GM18951 (cell line): ENCODE measurements around the gene SSR4.

ENCODE experiments used
- POLR2A ChIP-seq: IDR thresholded peaks from 4 replicates; pipeline ENCODE4 v1.6.1; 2011; ENCODE audit warnings: mild to moderate bottlenecking; ENCODE audit not compliant: insufficient read length, insufficient read depth; ENCODE audit errors: extremely low read depth
- in situ Hi-C: fragments of 300-500 bp; cut with MboI; formaldehyde crosslinking; loops from one replicate; pipeline ENCODE4 v1.12.0; 2022; ENCODE audit warnings: low sequenced_read_pairs, mixed read lengths, inconsistent platforms; ENCODE audit not compliant: unreplicated experiment

SSR4 gene

GRCh38 chrX:153793291-153793690 is 1.2 kb upstream of the SSR4 start:
- no peak for TF ChIP-seq POLR2A
- in situ Hi-C loops = no loop called here

- in situ Hi-C loops = no loop called here
- TF ChIP-seq POLR2A = no peak
Measured at GRCh38 chrX:153794897-153795816, 689 bp downstream of the SSR4 start.

- in situ Hi-C loops = no loop called here
- no peak for TF ChIP-seq POLR2A
Measured at GRCh38 chrX:153797415-153798015, 3.0 kb downstream of the SSR4 start.

GRCh38 chrX:153799326-153799725 is 4.9 kb downstream of the SSR4 start:
- TF ChIP-seq POLR2A = no peak
- in situ Hi-C loops = no loop called here

- in situ Hi-C loops = no loop called here
- TF ChIP-seq POLR2A = no peak
Measured at GRCh38 chrX:153800177-153800722, 5.8 kb downstream of the SSR4 start.

- in situ Hi-C loops = no loop called here
- TF ChIP-seq POLR2A = no peak
Measured at GRCh38 chrX:153800746-153801145, 6.3 kb downstream of the SSR4 start.

GRCh38 chrX:153801669-153802068 is 7.2 kb downstream of the SSR4 start:
- in situ Hi-C loops = no loop called here
- TF ChIP-seq POLR2A = no peak

GRCh38 chrX:153802513-153803045 is 8.1 kb downstream of the SSR4 start:
- in situ Hi-C loops = no loop called here
- no peak for TF ChIP-seq POLR2A

- in situ Hi-C loops = no loop called here
- TF ChIP-seq POLR2A = no peak
Measured at GRCh38 chrX:153803211-153804099, 9.0 kb downstream of the SSR4 start.

GRCh38 chrX:153804100-153804595 is 9.7 kb downstream of the SSR4 start:
- no peak for TF ChIP-seq POLR2A

GRCh38 chrX:153804621-153805020 is 10.2 kb downstream of the SSR4 start:
- in situ Hi-C loops = no loop called here
- TF ChIP-seq POLR2A = no peak

More at GRCh38 chrX:153804100-153804595, 9.7 kb downstream of the SSR4 start:
- in situ Hi-C loops = no loop called here

- in situ Hi-C loops = no loop called here
- no peak for TF ChIP-seq POLR2A
Measured at GRCh38 chrX:153805436-153805835, 11.0 kb downstream of the SSR4 start.
